ENCODE data around the gene CALML3. TPM values are rescaled to one million over a fixed set of nuclear protein-coding genes. Genes with fewer than 3 reads are reported as not detected.

The CALML3 gene
- total RNA-seq, 1 donor from 2014 or later, result not detected

- no peak for DNase-seq (ENCODE audit: low spot score)
Observed at GRCh38 chr10:5491477-5491876, 33.3 kb upstream of the CALML3 start.

- no peak for DNase-seq (ENCODE audit: low spot score)
Observed at GRCh38 chr10:5492322-5492855, 32.4 kb upstream of the CALML3 start.

- DNase-seq (ENCODE audit: low spot score), result no peak
Observed at GRCh38 chr10:5492929-5493576, 31.7 kb upstream of the CALML3 start.

- no peak for DNase-seq (ENCODE audit: low spot score)
Observed at GRCh38 chr10:5493691-5494090, 31.1 kb upstream of the CALML3 start.

- no peak for DNase-seq (ENCODE audit: low spot score)
Observed at GRCh38 chr10:5494611-5495010, 30.1 kb upstream of the CALML3 start.

GRCh38 chr10:5496261-5497250 is 28.2 kb upstream of the CALML3 start:
- DNase-seq (ENCODE audit: low spot score), result no peak

- DNase-seq (ENCODE audit: low spot score), result no peak
Observed at GRCh38 chr10:5497289-5497688, 27.5 kb upstream of the CALML3 start.

- no peak for DNase-seq (ENCODE audit: low spot score)
Observed at GRCh38 chr10:5497948-5498730, 26.6 kb upstream of the CALML3 start.

GRCh38 chr10:5498791-5499492 is 25.8 kb upstream of the CALML3 start:
- DNase-seq (ENCODE audit: low spot score), result no peak

GRCh38 chr10:5499493-5500140 is 25.1 kb upstream of the CALML3 start, which contains the start of gene CALML5:
CALML5 (minus strand) TSS chr10:5499570; CDS start chr10:5499438, 132 bp downstream.
- no peak for DNase-seq (ENCODE audit: low spot score)

GRCh38 chr10:5500162-5500670 is 24.5 kb upstream of the CALML3 start:
- no peak for DNase-seq (ENCODE audit: low spot score)

- DNase-seq (ENCODE audit: low spot score), result no peak
Observed at GRCh38 chr10:5500910-5501309, 23.9 kb upstream of the CALML3 start.

GRCh38 chr10:5502061-5502521 is 22.7 kb upstream of the CALML3 start:
- no peak for DNase-seq (ENCODE audit: low spot score)

GRCh38 chr10:5502571-5503476 is 21.9 kb upstream of the CALML3 start:
- DNase-seq (ENCODE audit: low spot score), result no peak

GRCh38 chr10:5503477-5503835 is 21.3 kb upstream of the CALML3 start:
- peak; percentile 78 for DNase-seq (ENCODE audit: low spot score)

GRCh38 chr10:5504146-5505072 is 20.4 kb upstream of the CALML3 start:
- no peak for DNase-seq (ENCODE audit: low spot score)

- DNase-seq (ENCODE audit: low spot score), result no peak
Observed at GRCh38 chr10:5506246-5506645, 18.5 kb upstream of the CALML3 start.
